Gastrocnemius medialis (tissue), 4 donors: ENCODE measurements around the gene CHCHD6. TPM values are rescaled to one million over a fixed set of nuclear protein-coding genes. Genes with fewer than 3 reads are reported as not detected.

Source experiments
- ATAC-seq, 2 donors: fragments of 150-250 bp; one replicate each; pipeline ENCODE4 v1.9.1; 2016
- DNase-seq, 2 donors: peaks; one replicate each; pipeline ENCODE4 v3.0.0-alpha.2; 2019
- H3K27ac ChIP-seq, 4 donors: fragments of 200-600 bp; sonication (generic); 1 replicate in 1 of 4; 2 replicates in 3 of 4; pipeline ENCODE4 v1.5.1; 2016 to 2018; ENCODE audit warnings: mild to moderate bottlenecking in 2 of 4, moderate library complexity in 1 of 4
- H3K27me3 ChIP-seq, 3 donors: fragments of 200-600 bp; sonication (generic) in 2 of 3; 1 replicate in 1 of 3; 2 replicates in 2 of 3; pipeline versions ENCODE4 v1.5.1 to v1.6.0; 2016 to 2019; ENCODE audit warnings: mild to moderate bottlenecking in 1 of 3, moderate library complexity in 1 of 3
- H3K36me3 ChIP-seq, 2 donors: fragments of 200-600 bp; sonication (generic) in 1 of 2; one replicate each; pipeline ENCODE4 v1.5.1; 2017 to 2018
- H3K4me1 ChIP-seq, 2 donors: fragments of 200-600 bp; sonication (generic) in 1 of 2; one replicate each; pipeline ENCODE4 v1.5.1; 2016 to 2017; ENCODE audit warnings: mild to moderate bottlenecking in 2 of 2
- H3K4me3 ChIP-seq, 4 donors: fragments of 200-600 bp; sonication (generic) in 3 of 4; 1 replicate in 1 of 4; 2 replicates in 3 of 4; pipeline ENCODE4 v1.5.1; 2016 to 2019; ENCODE audit warnings: mild to moderate bottlenecking in 2 of 4
- H3K9me3 ChIP-seq, 3 donors: fragments of 200-600 bp; sonication (generic) in 2 of 3; 1 replicate in 1 of 3; 2 replicates in 2 of 3; pipeline ENCODE4 v1.5.1; 2016 to 2019
- CTCF ChIP-seq, 5 experiments: fragments of 450-650 bp in 3 of 5; fragments of 200-600 bp in 2 of 5; sonication (generic) in 2 of 5; IDR thresholded peaks in 4 of 5; conservative IDR thresholded peaks in 1 of 5; 1 replicate in 4 of 5; 2 replicates in 1 of 5; pipeline ENCODE4 v1.5.1; 2016 to 2019; ENCODE audit warnings: antibody characterized with exemption in 5 of 5, mild to moderate bottlenecking in 3 of 5, moderate library complexity in 3 of 5
- POLR2A ChIP-seq, 2 donors: fragments of 450-650 bp; IDR thresholded peaks; one replicate each; pipeline ENCODE4 v1.6.1; 2017; ENCODE audit warnings: antibody characterized with exemption in 2 of 2, mild to moderate bottlenecking in 2 of 2, moderate library complexity in 2 of 2
- in situ Hi-C, 4 donors: fragments of 200-750 bp; cut with MboI; loops; one replicate each; pipeline versions ENCODE4 v1.15.0 to v1.8.0; 2017; ENCODE audit warnings: low sequenced_read_pairs in 4 of 4
- intact Hi-C: fragments of 100-400 bp; cut with DNase I; formaldehyde crosslinking; loops from one replicate; pipeline ENCODE4 v1.15.1; 2023; ENCODE audit warnings: low total_unique reads
- total RNA-seq, 4 donors: library from RNA; depleted of rRNA; stranded (reverse); fragments of >200 nt; gene quantifications; one replicate each; pipeline versions ENCODE4 v1.1.0 to v1.2.3, GENCODE V29; 2016

Gene CHCHD6
- total RNA-seq, 4 donors from 2014 or later, result 2.7 to 4.2 (median 3.4) TPM

GRCh38 chr3:126956866-126957650 is 253.0 kb downstream of the CHCHD6 start:
- TF ChIP-seq POLR2A (IDR thresholded peaks at IDR 0.05) (no peak), CTCF (IDR thresholded peaks at IDR 0.05 in 4 of 5, conservative IDR thresholded peaks at IDR 0.05 in 1 of 5) (no peak)
- Histone ChIP-seq H3K9me3 (no peaks in the 10 kb centered on the region), H3K27me3 (no peaks in the 10 kb centered on the region), H3K4me1 (peaks cover 16 to 21% of the 10 kb centered on the region in 2 donors), H3K36me3 (no peaks in the 10 kb centered on the region), H3K4me3 (no peak overlapping the region), H3K27ac (no peak overlapping the region)
- in situ Hi-C loops (loop anchor here in 1 of 4 donors (25.0 kb wide), 1 partner anchor 195 kb away; no protein-coding TSS in a partner anchor), intact Hi-C loops (no loop called here)
- ATAC-seq, result no peak
- no peak for DNase-seq

DNA sequence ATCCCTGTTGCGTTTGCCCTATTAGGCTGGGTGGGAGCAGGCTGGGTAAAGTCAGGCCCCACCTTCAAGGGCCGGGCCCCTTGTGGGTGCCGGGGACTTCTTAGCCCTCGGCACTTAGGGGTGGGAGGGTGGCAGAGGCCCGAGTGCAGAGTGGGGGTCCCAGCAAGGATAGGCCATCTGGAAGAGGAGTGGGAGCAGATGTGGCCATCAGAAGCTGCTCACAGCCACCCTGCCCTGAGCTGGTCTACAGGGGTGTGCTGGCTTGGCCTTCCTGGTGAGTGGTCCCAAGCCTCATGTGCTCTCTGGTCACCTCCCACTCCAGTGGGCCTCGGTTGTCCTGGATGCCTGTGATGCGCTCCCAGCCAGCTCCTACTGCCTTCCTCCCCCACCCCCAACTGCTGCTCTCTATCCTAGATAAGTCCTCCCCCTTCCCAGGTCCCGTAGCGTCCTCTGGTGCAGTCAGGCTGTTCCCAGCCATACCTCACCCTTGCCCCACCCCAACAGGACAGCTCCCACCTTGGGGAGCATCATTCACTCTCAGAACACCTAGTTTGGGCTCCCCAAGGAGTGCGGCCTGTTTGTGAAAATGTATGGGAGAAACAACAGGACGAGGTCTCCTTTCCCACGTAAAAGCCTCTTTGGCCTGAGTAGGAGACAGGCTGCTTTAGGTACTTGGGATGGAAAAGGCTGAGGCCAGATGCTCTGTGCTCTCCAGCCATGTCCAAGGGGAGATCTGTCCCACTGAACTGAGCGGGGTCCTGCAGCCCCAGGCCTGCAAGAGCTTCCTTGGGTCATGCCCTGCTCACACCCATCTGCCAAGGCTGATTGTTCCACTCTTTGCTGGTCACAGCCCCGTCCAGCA is 254.0 kb downstream of the CHCHD6 start:
- no peaks in the 10 kb centered on the region for H3K36me3 ChIP-seq
- no peak overlapping the region for H3K4me3 ChIP-seq
- DNase-seq (no peak), ATAC-seq (no peak)
- H3K27me3 ChIP-seq, result no peaks in the 10 kb centered on the region
- no peaks in the 10 kb centered on the region for H3K9me3 ChIP-seq
- intact Hi-C loops (no loop called here), in situ Hi-C loops (loop anchor here in 1 of 4 donors (25.0 kb wide), 1 partner anchor 196 kb away; no protein-coding TSS in a partner anchor)
- TF ChIP-seq CTCF (IDR thresholded peaks at IDR 0.05 in 4 of 5, conservative IDR thresholded peaks at IDR 0.05 in 1 of 5) (no peak), POLR2A (IDR thresholded peaks at IDR 0.05) (no peak)
- no peak overlapping the region for H3K27ac ChIP-seq
- H3K4me1 ChIP-seq, result peaks cover 25 to 31% of the 10 kb centered on the region in 2 donors

DNA sequence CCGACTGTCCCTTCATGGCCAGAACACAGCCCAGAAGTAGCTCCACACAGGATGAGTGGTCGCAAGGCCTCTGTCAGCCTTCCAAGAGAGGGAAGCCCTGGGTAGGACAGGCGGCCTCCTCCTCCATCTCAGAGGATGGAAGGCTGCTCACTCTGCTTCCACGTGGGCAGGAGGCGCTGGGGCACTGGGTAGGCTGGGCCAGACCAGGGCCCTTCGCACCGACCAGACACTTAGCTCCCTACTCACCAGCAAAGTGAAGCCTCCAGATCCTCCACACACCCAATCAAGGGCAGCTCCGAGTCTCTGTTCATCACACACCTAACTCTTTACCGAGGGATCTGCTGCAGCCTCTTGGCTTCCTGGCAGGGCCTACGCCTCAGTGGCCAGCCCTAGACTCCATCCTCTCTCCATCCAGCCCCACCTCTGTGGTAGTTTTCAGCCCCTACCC is 254.6 kb downstream of the CHCHD6 start:
- TF ChIP-seq CTCF (IDR thresholded peaks at IDR 0.05 in 4 of 5, conservative IDR thresholded peaks at IDR 0.05 in 1 of 5) (no peak), POLR2A (IDR thresholded peaks at IDR 0.05) (no peak)
- Histone ChIP-seq H3K27me3 (no peaks in the 10 kb centered on the region), H3K4me1 (peaks cover 31 to 37% of the 10 kb centered on the region in 2 donors), H3K36me3 (no peaks in the 10 kb centered on the region), H3K9me3 (no peaks in the 10 kb centered on the region), H3K27ac (no peak overlapping the region), H3K4me3 (no peak overlapping the region)
- in situ Hi-C loops, result loop anchor here in 1 of 4 donors (25.0 kb wide), 1 partner anchor 196 kb away; no protein-coding TSS in a partner anchor
- ATAC-seq, result no peak
- intact Hi-C loops, result no loop called here
- DNase-seq, result no peak

DNA sequence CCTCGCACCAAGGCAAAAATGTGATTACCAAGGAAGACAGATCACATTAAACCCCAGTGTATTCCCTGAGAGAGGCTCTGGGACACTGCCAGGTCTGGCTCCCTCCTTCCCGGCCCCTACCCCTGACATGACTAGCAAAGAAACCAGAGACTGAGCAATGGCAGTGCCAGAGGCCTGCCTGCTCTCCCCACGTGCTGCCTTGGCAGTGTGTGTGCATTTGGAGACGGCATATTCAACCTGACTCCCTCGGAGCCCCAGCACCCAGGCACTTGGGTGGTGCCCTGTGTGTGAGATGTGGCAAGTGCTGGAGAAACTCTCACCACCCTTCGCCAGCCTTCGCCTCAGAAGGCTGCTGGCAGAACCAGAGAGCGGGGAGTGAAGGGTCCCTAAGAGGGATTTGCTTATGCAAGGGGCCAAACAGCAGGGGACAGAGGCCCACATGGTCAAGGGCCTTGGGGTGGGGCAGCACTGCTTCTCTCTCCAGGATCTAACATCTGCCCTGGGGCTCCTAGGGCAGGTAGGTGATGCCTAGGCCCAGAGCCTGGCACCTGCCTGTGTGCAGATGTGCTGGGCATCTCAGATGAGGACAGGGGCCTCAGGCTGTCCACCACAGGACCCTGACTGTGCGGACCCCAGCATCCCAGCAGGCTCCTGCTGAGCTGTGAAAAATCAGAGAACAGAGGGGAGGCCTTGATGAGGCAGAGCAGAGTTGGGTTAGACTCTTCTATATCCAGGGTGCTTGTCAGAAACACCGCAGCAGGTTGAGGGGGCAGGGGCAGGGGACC is 255.3 kb downstream of the CHCHD6 start:
- in situ Hi-C loops (loop anchor here in 1 of 4 donors (25.0 kb wide), 1 partner anchor 197 kb away; no protein-coding TSS in a partner anchor), intact Hi-C loops (no loop called here)
- Histone ChIP-seq H3K27ac (no peak overlapping the region), H3K36me3 (no peaks in the 10 kb centered on the region), H3K27me3 (no peaks in the 10 kb centered on the region), H3K4me3 (no peak overlapping the region), H3K9me3 (no peaks in the 10 kb centered on the region), H3K4me1 (peaks cover 38 to 44% of the 10 kb centered on the region in 2 donors)
- ATAC-seq, result no peak
- DNase-seq, result no peak
- TF ChIP-seq CTCF (IDR thresholded peaks at IDR 0.05 in 4 of 5, conservative IDR thresholded peaks at IDR 0.05 in 1 of 5) (no peak), POLR2A (IDR thresholded peaks at IDR 0.05) (no peak)
